ENCODE results near the gene COIL. TPM values are rescaled to one million over a fixed set of nuclear protein-coding genes. Genes with fewer than 3 reads are reported as not detected.
"Not testable (repeated sequence)": the region's sequence is repeated elsewhere in the genome, so short reads cannot be mapped to it uniquely, and the experiment has no call there.

The COIL gene
- total RNA-seq, 2 donors from 2014 or later = 7.3 to 7.9 TPM

DNA sequence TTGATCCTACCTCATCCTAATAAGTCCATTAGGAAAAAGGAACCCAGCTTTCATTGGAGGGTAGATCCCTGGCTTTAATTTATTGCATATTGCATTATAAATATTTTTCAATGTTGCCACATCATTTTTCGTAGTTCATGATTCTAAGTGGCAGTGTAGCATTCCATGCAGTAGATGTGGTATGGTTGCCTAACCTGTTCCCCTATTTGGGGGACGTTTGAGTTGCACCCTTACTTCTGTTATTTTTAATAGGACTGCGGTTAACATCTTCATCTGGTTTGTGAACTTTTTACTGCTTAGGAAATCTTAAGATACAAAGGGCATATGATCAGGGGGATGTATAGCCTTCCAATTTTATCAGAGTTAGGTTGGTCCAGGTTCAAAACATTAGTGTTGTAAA lies 22.5 kb upstream of the COIL start:
- Histone ChIP-seq H3K4me1 (peaks cover 0 to 11% of the 10 kb centered on the region in 2 donors), H3K4me3 (no peak overlapping the region), H3K36me3 (peaks cover 28% of the 10 kb centered on the region), H3K9me3 (no peaks in the 10 kb centered on the region), H3K27ac (no peak overlapping the region), H3K27me3 (no peaks in the 10 kb centered on the region)
- no peak for DNase-seq (ENCODE audit: low spot score)
- no peak for TF ChIP-seq CTCF (IDR thresholded peaks at IDR 0.05)

DNA sequence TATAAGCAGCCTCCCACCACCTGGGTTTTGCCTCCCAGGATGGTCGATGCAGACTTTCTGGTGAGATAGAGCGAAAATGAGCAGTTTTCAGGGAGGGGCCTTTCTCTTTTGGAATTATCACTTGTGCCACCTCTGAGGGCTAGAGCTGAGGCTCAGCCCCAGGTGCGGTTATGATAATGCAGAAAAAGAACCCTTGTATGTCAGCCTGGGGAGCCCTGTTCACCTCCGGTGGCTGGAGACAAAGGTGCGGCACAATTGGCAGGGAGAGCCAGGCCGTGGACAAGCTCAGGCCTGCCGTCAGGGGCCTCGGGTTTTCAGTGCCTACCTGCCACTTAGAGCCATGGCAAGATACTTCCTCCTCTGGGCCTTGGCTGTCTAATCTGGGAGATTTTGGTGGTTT lies 21.5 kb upstream of the COIL start:
- no peak overlapping the region for H3K4me3 ChIP-seq
- DNase-seq (ENCODE audit: low spot score) = peak; percentile 53
- peaks cover 18% of the 10 kb centered on the region for H3K36me3 ChIP-seq
- no peak overlapping the region for H3K27ac ChIP-seq
- H3K9me3 ChIP-seq = no peaks in the 10 kb centered on the region
- no peak for TF ChIP-seq CTCF (IDR thresholded peaks at IDR 0.05)
- H3K4me1 ChIP-seq = peaks cover 0 to 15% of the 10 kb centered on the region in 2 donors
- no peaks in the 10 kb centered on the region for H3K27me3 ChIP-seq

DNA sequence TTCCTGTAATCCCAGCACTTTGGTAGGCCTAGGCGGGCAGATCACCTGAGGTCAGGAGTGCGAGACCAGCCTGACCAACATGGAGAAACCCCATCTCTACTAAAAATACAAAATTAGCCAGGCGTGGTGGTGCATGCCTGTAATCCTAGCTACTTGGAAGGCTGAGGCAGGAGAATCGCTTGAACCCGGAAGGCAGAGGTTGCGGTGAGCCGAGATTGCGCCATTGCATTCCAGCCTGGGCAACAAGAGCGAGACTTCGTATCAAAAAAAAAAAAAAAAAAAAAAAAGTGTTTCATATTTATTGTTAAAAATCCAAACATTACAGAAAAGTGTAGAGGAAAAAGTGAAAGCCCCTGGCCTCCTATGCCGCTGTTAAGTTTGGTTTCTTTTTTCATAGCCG lies 19.7 kb upstream of the COIL start:
- H3K27ac ChIP-seq = not testable (repeated sequence)
- H3K4me1 ChIP-seq = peaks cover 0 to 16% of the 10 kb centered on the region in 2 donors

GRCh38 chr17:56979091-56979480 lies 18.2 kb upstream of the COIL start:
- H3K9me3 ChIP-seq = no peaks in the 10 kb centered on the region
- no peak for TF ChIP-seq CTCF (IDR thresholded peaks at IDR 0.05)
- no peaks in the 10 kb centered on the region for H3K27me3 ChIP-seq
- DNase-seq (ENCODE audit: low spot score) = peak; percentile 54
- H3K4me1 ChIP-seq = peaks cover 0 to 16% of the 10 kb centered on the region in 2 donors
- H3K36me3 ChIP-seq = peaks cover 7% of the 10 kb centered on the region
- H3K4me3 ChIP-seq = no peak overlapping the region
- H3K27ac ChIP-seq = peak overlapping the region; percentile 61 to 66

More for the DNA sequence above, 19.7 kb upstream of the COIL start:
- not testable (repeated sequence) for H3K36me3 ChIP-seq, H3K27me3 ChIP-seq, H3K9me3 ChIP-seq, H3K4me3 ChIP-seq
- DNase-seq (ENCODE audit: low spot score) = peak; percentile 55

GRCh38 chr17:56978441-56979090 lies 17.7 kb upstream of the COIL start:
- DNase-seq (ENCODE audit: low spot score) = peak; percentile 54
- peak overlapping the region; percentile 54 to 63 for H3K4me3 ChIP-seq
- H3K27me3 ChIP-seq = no peaks in the 10 kb centered on the region
- H3K27ac ChIP-seq = peak overlapping the region; percentile 61 to 66
- H3K4me1 ChIP-seq = peaks cover 0 to 16% of the 10 kb centered on the region in 2 donors
- peaks cover 7% of the 10 kb centered on the region for H3K36me3 ChIP-seq
- no peaks in the 10 kb centered on the region for H3K9me3 ChIP-seq
- TF ChIP-seq CTCF (IDR thresholded peaks at IDR 0.05) = no peak

DNA sequence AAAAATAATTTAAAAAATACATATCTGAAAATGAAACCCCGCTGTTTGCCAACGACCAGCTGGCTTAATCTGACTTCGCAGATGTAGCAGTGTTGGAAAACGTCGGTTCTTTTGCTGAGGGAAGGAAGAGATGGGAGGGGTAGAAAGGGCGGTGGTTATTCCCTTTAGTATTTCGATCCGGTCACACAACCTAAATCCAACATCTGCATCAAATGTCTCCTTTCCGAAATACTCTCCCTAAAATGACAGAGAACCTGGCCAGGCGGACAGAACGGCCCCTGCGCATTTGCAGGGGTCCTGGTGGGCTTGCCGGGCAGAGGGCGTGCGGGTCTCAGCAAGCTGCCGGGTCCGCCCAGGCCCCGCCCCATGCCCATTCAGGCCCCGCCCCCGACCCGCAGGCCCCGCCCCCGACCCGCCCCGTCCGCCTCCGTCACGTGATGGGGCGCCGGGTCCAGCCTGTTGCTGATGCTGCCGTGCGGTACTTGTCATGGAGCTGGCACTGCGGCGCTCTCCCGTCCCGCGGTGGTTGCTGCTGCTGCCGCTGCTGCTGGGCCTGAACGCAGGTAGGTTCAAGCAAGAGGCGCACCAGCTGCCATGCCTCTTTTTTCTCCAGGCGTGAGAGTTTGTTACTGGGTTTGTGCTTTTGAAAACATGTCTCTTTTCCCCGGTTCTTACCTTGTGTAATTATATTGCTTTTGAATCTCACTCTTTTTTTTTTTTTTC lies 17.0 kb upstream of the COIL start, which contains the start of gene SCPEP1:
SCPEP1 (plus strand) TSS at position 459 of the 723 bp plus-strand sequence; CDS start at position 488, 29 bp downstream.
- peaks cover 0 to 16% of the 10 kb centered on the region in 2 donors for H3K4me1 ChIP-seq
- H3K4me3 ChIP-seq = peak within 1 kb of the TSS; percentile 54 to 63
- peak within 1 kb of the TSS; percentile 61 to 66 for H3K27ac ChIP-seq
- no peaks in the 10 kb centered on the region for H3K27me3 ChIP-seq
- peak; percentile 91 for DNase-seq (ENCODE audit: low spot score)
- no peak for TF ChIP-seq CTCF (IDR thresholded peaks at IDR 0.05)
- peaks cover 2% of the 10 kb centered on the region for H3K36me3 ChIP-seq
- no peaks in the 10 kb centered on the region for H3K9me3 ChIP-seq

All from right atrium auricular region (tissue), 2 donors.